ENCODE results near the gene HOXD13. TPM values are rescaled to one million over a fixed set of nuclear protein-coding genes. Genes with fewer than 3 reads are reported as not detected.

Gene HOXD13
- total RNA-seq, 6 experiments from 2014 or later, result 1.2 to 1.7 (median 1.5) TPM

DNA sequence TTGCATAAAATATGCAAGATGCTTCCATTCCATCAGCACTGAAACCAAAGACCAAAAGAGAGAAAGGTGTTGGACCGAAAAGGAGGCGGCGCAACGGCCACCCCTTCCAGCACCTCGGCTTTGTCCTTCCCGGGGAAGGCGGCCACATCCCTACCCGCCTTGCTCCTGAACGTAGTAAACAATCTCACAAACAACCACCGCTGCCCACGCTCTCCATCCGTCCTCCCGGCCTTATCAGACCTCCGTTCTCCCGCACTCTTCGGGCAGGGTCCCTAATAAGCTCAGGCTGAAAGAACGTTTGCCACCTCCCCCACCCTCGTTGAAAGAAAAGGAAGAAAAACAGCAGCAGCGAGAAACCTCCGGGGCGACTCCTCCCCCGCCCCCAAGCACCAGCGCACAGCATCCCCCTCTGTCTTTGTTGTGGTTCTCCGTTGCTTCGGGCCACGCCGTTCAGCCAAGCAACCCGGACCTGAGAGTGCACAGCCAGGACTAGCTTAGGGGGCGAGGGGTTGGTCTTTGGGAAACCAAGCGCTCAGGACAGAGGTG is 13.2 kb upstream of the HOXD13 start:
- DNase-seq, result no peak
- Mint-ChIP-seq H3K27ac (no peak overlapping the region), H3K36me3 (ENCODE audit: low read depth) (peaks cover 12% of the 10 kb centered on the region), H3K4me3 (peak overlapping the region; percentile 84), H3K9me3 (peaks cover 30% of the 10 kb centered on the region), H3K4me1 (ENCODE audit: low read depth) (peaks cover 10% of the 10 kb centered on the region), H3K27me3 (ENCODE audit: insufficient read depth) (peaks cover 61% of the 10 kb centered on the region)
- TF ChIP-seq, protein P1, sequence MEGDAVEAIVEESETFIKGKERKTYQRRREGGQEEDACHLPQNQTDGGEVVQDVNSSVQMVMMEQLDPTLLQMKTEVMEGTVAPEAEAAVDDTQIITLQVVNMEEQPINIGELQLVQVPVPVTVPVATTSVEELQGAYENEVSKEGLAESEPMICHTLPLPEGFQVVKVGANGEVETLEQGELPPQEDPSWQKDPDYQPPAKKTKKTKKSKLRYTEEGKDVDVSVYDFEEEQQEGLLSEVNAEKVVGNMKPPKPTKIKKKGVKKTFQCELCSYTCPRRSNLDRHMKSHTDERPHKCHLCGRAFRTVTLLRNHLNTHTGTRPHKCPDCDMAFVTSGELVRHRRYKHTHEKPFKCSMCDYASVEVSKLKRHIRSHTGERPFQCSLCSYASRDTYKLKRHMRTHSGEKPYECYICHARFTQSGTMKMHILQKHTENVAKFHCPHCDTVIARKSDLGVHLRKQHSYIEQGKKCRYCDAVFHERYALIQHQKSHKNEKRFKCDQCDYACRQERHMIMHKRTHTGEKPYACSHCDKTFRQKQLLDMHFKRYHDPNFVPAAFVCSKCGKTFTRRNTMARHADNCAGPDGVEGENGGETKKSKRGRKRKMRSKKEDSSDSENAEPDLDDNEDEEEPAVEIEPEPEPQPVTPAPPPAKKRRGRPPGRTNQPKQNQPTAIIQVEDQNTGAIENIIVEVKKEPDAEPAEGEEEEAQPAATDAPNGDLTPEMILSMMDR (IDR thresholded peaks at IDR 0.05), result no peak

DNA sequence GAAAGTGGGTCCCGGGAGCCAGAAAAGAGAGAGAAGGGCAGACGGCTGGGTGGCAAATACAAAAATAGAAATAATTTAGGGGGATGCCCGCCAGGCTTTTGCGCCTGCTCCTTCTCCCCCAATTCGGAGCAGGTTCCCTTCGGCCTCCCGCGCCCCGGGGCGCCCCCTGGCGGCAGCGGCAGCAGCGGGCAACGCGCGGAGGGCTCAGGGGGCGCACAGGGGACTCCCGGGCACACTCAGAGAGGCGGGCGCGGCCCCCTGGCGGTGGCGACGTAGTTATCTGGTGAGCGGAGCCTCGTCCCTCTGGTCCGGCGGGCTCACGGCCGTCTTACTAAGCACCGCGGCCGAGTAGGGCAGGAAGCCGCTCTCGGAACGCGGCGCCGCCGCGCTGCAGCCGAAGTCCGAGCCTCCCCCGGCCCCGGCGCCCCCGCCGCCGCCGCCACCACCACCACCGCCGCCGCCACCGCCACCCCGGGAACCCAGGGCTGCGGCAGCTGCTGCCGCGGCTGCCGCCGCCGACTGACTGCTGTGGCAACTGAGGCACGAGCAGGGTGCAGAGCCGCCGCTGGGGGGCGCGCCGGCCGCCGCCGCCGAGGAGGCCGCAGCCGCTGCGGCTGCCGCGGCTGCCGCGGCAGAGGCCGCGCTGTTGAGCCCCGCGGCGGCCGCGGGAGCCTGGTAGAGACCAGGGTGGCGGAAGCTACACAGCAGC is 12.5 kb upstream of the HOXD13 start:
- TF ChIP-seq, protein P1 (IDR thresholded peaks at IDR 0.05), result peak; percentile 97

DNA sequence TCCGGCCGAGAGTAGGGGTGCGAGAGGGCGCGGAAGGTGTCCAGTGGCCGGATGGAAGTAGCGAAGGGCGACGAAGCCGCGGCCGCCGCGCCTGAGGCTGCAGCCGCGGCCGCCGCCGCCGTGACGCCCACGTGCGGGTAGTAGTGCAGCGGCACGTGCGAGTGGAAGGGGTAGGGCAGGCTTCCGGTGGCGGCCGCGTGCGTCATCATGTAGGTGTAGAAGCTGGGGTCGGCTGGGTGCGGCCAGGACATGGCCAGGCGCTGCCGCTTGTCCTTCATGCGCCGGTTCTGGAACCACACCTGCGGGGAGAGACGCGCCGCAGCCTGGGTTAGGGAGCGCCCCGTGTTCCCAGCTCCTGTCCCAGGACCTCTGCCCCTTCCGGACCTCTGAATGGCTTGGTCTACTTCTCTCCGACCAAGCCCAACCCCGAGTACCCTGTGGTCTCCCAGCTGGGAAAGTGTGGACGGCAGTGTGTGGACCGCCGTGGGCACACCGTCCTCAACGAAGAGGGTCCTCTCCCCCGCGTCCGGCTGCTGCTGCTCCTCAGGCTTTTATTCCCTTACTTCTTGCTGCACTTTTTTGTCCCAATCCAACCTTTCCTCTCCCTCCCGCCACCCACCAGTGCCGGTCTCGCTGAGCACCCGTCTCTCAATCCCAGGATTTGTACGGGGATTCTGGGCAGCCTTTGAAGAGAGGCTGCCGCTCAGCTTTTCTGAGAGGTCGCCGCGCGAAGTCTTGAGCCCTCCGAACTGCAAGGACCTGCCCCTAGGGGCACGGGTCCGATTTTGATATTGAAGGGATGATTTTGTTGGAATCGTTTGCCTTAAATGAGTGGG is 11.8 kb upstream of the HOXD13 start:
- H3K9me3 Mint-ChIP-seq, result peaks cover 30% of the 10 kb centered on the region
- H3K27me3 Mint-ChIP-seq (ENCODE audit: insufficient read depth), result peaks cover 64% of the 10 kb centered on the region
- H3K27ac Mint-ChIP-seq, result no peak overlapping the region
- TF ChIP-seq, protein P1 (IDR thresholded peaks at IDR 0.05), result no peak
- no peak for DNase-seq
- H3K4me1 Mint-ChIP-seq (ENCODE audit: low read depth), result peaks cover 17% of the 10 kb centered on the region
- peaks cover 12% of the 10 kb centered on the region for H3K36me3 Mint-ChIP-seq (ENCODE audit: low read depth)
- no peak overlapping the region; the same call in 1 of the 2 replicates for H3K4me3 Mint-ChIP-seq

More for the DNA sequence above, 12.5 kb upstream of the HOXD13 start:
- H3K4me3 Mint-ChIP-seq, result peak overlapping the region; percentile 84
- peaks cover 12% of the 10 kb centered on the region for H3K36me3 Mint-ChIP-seq (ENCODE audit: low read depth)
- DNase-seq, result peak; percentile 52
- H3K4me1 Mint-ChIP-seq (ENCODE audit: low read depth), result peaks cover 16% of the 10 kb centered on the region
- peaks cover 64% of the 10 kb centered on the region for H3K27me3 Mint-ChIP-seq (ENCODE audit: insufficient read depth)
- H3K27ac Mint-ChIP-seq, result no peak overlapping the region
- H3K9me3 Mint-ChIP-seq, result peaks cover 30% of the 10 kb centered on the region

DNA sequence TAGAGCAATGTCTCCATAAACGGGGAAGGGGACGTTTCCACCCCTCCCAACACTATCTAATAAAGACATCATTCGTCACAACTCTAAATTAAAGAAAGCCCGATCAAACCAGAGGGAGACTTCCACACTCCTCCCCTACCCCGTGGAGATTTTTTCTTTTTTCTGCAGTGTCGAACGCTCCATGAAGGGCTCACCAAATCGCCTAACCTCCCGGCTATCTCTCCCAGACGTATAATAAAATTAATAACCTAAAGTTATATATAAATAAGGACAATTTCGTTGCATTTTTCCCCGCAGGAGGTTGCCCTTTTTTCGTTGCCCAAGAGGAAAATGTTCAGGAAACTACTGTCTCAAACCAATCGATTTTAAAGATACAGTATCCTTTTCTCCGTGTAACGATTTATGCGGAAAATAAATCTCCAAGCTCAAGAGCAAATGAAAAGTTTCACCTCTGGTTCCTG is 11.1 kb upstream of the HOXD13 start:
- Mint-ChIP-seq H3K4me3 (no peak overlapping the region; the same call in 1 of the 2 replicates), H3K27ac (no peak overlapping the region), H3K36me3 (ENCODE audit: low read depth) (peaks cover 12% of the 10 kb centered on the region), H3K4me1 (ENCODE audit: low read depth) (peaks cover 17% of the 10 kb centered on the region), H3K27me3 (ENCODE audit: insufficient read depth) (peaks cover 59% of the 10 kb centered on the region), H3K9me3 (peaks cover 30% of the 10 kb centered on the region)
- TF ChIP-seq, protein P1 (IDR thresholded peaks at IDR 0.05), result no peak
- no peak for DNase-seq

DNA sequence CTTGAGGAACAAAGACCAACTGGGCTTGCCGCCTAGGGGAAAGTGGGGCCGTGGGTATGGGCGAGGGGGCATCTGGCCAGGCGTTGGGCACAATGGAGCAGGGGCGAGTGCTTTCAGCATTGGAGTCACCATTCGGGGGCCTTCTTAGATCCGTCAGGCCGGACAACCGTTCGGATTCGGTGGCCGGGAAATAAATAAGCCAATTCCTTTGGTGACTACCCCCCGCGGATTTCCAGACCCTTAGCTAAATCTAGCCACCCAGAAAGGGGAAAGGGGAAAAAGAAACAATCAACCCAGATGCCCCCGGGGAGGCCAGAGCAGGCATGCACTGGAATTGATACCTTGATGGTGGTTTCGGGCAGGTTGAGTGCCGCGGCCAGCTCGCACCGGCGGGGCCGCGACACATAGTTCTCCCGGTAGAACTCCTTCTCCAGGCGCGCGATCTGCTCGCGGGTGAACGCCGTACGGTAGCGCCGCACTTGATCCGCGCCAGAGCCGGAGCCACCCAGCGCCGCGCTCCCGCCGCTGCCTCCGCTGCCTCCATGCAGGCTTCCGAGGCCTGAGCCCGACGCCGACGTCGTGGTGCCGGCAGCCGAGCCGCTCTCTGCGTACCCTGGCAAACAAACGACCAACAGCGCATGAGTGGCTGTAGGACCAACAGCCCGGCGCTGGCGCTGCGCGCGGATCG is 10.5 kb upstream of the HOXD13 start:
- Mint-ChIP-seq H3K9me3 (peaks cover 30% of the 10 kb centered on the region), H3K27ac (no peak overlapping the region), H3K36me3 (ENCODE audit: low read depth) (peaks cover 12% of the 10 kb centered on the region), H3K4me1 (ENCODE audit: low read depth) (peaks cover 17% of the 10 kb centered on the region), H3K27me3 (ENCODE audit: insufficient read depth) (peaks cover 57% of the 10 kb centered on the region), H3K4me3 (no peak overlapping the region)
- DNase-seq, result no peak
- TF ChIP-seq, protein P1 (IDR thresholded peaks at IDR 0.05), result no peak
